DMS53 treated with DMSO at 0.1 percent for 48 hours (cell line): ENCODE measurements around the gene NIN.

ENCODE experiments used
- DNase-seq: peaks from one replicate; lab custom pipeline; 2025; ENCODE audit not compliant: unreplicated experiment; lab: John Stamatoyannopoulos, UW

Gene NIN

DNA sequence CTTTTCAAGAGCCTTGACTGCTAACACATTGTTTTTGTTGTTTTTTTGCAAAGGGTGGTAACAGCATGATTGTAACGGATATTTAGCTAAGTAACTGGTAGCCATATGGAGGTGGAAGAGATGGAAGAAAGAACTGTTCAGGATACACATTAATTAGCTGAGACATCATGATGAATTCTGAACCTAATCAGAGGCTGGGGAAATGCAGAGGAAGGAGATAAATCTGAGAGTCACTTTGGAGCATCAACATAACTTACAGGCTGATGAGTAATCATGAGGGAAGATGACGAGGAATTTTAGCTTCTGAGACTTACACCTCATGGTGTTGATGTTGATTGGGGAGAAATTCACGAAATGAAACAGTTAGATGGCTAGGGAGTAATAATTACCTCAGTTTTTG is 62.3 kb downstream of the NIN start:
- no peak for DNase-seq

DNA sequence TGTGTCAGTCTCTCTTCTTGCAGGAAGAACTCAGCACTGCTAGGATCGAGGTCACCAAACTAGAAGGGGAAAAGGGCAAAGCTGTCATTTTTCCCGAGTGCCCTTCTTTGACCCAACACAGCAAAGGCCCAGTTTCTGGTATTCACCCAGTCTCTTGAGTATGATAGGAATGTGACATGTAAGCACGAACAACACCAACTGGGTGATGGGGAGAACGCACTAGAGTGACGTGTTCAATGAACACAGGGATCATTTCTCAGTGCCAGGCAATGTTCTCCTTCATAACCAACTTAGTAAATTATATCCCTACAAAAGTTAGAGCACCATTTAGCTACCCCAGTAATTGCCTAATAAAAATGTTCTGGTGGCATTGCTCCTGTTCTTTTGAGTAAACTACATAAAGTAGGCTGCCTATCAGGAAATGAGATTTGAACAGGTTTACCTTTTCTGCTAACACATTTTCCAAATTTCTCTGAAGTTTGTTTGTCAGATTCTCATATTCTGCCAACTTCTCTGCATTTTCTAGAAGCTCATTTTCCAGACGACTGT is 64.5 kb downstream of the NIN start:
- no peak for DNase-seq

DNA sequence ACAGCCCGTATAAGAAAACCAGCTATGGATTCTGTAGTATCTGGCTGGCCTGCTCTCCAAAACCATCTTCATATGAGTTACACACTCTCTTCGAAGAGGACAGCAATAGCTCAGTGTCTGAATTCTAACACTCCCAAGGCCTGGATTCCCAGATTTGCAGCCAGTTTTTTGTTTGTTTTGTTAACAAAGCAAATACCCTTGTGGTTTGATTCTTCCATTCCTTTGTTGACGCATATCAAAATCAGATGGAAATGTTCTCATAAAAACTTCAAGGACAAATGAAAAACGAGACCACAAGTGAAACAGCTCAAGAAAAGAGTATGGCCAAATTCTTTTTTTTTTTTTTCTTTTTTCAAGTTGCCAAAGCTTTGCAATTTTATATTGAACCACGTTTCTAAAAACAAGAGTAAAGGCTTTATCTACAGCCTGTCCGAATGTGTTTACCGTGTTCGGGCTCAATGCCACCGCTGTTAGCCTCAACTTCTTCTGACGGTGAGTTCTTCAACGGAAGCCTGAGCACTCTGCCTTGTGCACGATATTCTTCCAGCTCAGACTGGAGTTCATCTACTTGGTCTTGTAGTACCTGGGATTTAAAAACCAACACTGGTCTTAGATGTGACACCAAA is 67.5 kb downstream of the NIN start:
- DNase-seq, result no peak

- no peak for DNase-seq
These were observed 68.0 kb downstream of the NIN start for GRCh38 chr14:50762931-50763300.

DNA sequence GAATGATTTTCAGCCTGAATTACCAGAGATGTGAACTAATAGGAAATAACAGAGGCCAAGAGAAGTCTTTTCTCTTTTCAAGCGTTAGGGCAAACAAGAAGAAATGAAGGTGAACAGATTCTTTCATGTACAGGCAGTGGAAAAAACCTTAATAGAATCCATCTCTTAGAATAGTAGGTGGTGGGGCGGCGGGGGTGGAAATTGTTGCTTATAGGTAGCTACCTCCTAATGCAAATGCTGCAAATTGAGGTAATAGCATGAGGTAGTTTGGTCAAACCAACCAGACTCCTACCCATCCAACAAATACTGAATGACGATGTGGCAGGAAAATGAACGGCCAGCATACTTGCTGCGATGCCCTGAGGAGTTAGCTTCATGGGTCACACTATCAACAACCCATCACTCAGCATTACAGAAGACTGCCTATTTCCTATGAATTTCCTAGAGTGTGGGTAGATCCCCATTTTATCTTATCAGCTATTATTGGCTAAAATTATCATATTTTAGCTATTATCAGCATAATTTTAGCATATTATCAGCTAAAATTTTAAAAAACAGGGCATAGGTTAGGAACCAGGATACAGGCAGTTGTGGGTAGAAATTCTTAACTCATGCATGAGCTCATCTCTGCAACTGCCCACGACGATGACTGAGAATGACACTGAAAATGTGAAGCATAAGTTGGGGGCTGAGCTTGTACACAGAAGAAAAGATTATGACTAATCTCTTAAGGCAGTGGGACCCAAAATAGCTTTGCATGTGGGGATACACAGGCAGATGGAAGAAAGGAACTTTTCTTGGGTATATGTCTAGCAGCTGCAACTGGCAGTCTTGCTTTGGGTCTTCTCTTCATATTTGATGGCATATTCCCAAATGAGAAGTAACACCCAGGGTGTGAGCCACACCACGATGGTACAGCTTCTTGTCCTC is 68.7 kb downstream of the NIN start:
- no peak for DNase-seq

DNA sequence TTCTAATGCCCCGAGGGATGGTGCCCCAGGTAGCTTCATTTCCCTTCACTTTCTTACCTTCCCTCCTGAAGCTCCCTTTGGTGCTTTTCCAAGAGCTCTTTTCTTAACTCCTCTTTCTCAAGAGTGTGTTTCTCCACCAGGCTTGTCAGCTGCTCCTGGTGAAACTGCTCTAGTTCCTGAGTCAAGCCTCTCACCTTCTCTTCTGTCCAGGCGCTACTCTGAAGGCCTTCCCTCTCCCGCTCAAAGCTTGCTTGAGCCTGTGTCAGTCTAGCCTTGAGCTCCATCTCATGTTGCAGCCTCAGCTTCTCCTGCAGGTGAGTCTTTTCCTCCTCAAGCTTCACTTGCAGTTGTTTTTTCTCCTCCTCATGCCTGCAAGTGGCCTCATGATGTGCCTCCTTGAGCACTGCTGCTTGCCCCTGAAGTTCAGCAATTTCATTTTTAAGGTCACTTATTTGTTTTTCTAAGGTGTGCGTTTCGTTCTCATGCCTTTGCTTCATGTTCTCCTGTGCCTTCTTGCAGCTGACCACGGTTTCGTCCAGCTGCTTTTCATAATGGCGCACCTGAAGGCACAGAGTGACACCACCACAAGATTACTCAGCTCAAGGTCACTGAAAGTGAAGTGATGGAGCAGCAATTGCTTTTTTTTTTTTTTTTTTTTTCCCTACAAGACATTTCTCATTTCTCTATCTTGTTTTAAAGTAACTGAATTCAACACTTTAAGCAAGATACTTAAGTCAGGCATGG is 71.0 kb downstream of the NIN start:
- no peak for DNase-seq

- no peak for DNase-seq
These were observed 72.0 kb downstream of the NIN start for GRCh38 chr14:50758945-50759344.

DNA sequence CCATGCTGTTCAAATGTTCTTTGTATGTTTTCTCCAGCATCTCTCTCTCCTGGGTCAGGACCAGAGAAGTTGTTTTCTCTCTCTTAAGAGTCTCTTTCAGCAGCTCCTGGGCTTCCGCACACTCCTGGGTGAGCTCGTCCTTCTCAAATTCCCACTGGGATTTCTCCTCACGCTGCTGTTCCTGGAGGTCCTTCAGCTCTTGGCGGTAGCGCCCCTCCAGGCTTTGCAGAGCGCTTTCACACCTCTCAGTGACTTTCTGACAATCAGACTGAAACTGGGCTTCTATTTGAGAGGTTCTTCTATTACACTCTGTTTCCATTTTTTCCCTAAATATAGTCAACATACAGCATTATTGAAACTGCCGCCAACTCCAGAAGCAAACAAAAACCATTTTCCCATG is 72.7 kb downstream of the NIN start:
- DNase-seq, result no peak

GRCh38 chr14:50757702-50758101 is 73.3 kb downstream of the NIN start:
- DNase-seq, result no peak

- DNase-seq, result no peak
These were observed 74.7 kb downstream of the NIN start for GRCh38 chr14:50756300-50756699.

DNA sequence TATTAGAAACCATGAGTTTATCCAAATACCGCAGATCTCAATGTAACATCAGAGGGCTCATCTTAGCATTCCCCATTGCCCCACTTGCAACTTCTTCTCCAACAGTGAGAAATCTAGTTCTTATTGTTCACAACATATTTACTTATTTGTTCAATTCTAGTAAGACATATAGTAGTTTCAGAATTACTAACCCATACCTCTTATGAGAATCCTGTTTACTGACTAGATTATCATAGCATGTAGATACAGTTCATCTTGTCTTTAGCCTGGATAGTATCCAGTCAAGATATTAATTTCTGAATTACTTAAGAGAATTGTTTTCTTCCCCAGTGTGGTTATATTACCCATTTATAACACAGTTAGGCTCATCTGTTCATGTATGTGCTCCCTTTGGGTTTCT is 80.6 kb downstream of the NIN start:
- DNase-seq, result no peak

DNA sequence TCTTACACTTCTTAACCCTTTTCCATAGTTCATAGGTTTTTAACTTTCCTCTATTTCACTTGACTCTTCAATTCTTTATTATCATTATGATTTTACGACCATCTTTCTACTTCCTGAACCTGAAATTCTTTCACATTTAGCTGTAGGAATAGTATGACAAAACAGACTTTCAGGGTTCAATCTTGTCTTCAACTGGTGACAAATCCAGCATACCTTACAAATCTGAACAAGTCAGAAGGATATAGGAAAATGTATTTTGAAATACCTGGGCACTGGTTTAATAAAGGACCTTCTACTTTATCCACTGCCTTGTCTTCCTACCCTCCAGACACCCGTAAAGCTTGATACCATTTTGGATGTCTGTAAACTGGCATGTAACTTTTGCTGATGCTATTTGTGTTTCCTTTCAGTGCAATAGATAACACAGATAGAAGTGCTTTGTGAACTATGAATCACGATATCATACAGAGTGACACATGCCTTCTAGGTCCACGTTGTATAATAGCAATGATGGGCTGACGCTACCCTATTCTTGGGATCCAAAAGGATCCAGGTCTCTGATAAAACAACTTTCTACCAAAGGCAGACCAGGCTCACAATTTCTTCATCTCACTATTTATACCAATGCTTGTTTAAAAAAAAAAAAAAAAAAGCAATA is 85.4 kb downstream of the NIN start:
- DNase-seq, result no peak

DNA sequence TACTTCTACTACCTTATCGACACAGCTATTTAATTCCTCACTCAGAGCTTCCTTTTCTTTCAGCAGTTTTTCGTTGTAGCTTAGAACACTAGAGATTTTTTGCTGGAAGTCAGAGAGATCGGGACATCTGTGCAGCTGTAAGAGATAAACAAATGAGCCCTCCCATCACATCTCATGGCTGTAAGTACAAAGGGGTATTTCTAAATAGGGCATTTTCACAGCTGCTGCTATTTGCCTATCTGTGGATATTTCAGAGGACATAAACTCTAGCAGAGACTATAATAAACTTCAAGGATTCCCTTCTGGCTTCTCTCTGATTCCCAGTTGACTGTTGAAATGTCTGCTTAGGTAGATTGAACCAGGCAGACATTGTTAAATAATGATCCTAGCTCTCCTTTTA is 86.7 kb downstream of the NIN start:
- no peak for DNase-seq

DNA sequence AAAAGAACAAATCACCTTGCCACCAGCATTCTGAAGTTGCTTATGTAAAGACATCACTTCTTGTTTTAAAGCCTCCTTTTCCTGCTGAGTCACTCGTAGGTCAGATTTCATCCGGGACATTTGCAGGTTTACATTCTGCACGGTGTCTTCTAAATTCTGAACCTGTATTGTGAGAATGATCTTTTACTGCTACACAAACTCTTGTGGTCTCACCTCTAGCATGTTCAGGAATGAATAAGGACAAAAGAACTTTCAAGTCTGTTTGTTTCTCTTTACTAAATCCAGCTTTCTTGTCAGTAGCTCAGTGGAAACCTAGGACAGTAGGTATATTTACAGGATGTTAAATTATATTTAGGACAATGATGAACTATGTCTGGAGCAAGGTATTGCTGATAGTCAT is 89.4 kb downstream of the NIN start:
- peak; percentile 62 for DNase-seq

DNA sequence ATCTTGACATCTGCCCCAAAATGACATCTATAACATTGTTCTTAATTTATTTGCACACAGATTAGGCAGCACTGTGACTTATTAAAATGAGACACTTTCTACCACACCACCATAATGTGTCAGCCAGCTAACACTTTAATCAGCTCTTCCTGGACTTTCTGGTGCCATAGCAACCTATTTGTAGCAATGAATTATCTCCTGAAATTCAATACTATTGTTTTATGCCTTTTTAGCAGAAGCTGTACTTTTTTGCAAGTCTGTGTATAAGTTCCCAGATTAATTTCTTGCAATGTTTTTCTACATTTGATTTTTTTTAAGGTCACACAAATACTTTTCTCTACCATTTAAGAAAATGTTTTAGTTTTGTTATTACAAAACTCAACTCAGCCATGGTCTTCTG is 90.1 kb downstream of the NIN start:
- DNase-seq, result no peak

GRCh38 chr14:50739186-50739585 is 91.8 kb downstream of the NIN start:
- DNase-seq, result no peak

- no peak for DNase-seq
These were observed 94.0 kb downstream of the NIN start for GRCh38 chr14:50736932-50737419.

GRCh38 chr14:50734950-50735695 is 95.8 kb downstream of the NIN start:
- no peak for DNase-seq

DNA sequence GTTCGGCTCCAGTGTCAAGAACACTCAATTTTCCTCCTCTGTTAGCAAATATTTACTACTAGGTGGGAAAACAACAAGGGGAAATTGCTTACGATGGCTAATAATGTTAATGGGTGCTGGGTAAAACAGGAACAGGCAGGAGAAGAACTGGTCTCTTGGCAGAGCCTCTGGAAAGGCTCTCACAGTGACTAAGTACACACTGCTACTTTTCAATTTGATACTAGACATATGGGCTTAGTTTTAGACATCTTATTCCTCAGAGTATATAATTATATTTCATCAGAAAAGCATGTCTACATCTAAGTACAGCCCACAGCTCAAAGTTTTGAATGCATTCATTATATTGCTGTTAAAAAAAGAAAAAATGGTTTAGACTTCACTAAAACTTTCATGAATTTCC is 97.5 kb downstream of the NIN start:
- DNase-seq, result no peak

DNA sequence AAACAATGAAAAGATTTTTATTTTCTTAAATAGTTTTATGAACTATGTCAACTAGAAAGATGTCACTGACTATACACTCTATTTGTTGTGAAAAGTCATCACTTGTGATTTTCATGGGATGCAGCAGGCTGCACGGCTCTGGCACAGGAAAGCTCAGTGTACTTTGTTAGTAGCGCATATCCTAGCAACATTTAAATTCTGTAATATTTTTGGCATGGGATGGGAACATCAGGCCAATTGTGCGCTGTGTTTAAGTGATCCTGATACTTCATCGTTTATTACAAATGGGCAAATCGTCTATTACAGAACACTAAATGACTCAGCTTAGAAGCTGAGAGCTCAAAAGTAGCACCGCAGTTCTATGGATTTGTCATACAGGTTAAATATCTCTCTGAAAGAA is 102.1 kb downstream of the NIN start:
- no peak for DNase-seq
